H54 (cell line): ENCODE results near the gene CREB3L4.
A peak's percentile ranks its signal among the peaks of the same experiment; 100 is the strongest.

Experiments used
- DNase-seq: peaks from one replicate; pipeline ENCODE4 v3.0.0; 2011; ENCODE audit warnings: low spot score, mixed read lengths; ENCODE audit not compliant: insufficient read length
- FAIRE-seq: peaks from 3 replicates; lab custom pipeline; 2011; peaks lifted over from hg19 to GRCh38; lab: Jason Lieb, UNC
- POLR2A ChIP-seq: IDR thresholded peaks from 2 replicates; pipeline ENCODE4 v1.6.1; 2011; ENCODE audit warnings: low read depth, mild to moderate bottlenecking, low read length

Gene CREB3L4

DNA sequence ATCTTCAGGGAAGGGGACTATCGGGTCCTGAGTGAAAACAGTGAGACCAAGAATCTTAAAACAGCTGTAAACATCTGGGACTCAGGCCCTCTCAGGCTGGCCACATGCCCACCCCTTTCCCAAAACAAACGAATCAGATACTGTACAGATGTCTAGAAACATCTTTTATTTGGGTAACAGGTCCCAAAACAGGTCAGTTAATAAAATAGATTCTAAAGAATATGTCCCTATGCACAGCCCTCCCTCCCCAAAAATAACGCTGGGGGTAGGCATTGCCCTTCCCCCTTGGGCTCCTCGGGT lies 8.8 kb upstream of the CREB3L4 start:
- no peak for TF ChIP-seq POLR2A
- no peak for FAIRE-seq
- no peak for DNase-seq

DNA sequence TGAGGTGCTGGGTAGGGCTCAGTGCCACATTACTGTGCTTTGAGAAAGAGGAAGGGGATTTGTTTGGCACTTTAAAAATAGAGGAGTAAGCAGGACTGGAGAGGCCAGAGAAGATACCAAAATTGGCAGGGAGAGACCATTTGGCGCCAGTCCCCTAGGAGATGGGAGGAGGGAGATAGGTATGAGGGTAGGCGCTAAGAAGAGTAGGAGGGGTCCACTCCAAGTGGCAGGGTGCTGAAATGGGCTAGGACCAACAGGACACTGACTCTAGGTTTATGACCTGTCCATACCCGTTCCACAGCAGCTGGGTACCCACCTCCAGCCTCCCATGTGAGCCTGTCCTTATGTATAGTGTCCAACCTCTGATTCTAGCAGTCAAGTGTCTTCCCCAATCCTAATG lies 8.2 kb upstream of the CREB3L4 start:
- FAIRE-seq (no peak), DNase-seq (no peak)
- TF ChIP-seq POLR2A: no peak

DNA sequence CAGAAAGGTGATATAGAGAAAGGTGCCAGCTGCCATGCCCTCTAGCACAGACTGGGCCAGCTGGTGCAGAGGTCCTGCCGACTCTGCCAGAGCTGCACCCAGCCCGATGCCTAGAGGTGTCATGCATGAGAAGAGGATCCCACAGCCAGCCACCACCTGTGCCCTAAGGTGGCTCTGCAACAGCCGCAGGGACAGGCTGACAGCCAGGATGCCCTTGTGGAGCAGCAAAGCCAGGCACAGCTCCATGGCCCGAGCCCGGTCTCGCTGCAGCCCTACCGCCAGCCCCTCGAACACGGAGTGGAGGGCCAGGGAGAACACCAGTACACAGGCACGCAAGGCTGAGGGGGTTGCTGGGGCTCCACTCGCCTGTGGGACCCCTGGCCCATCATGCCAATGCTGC lies 7.5 kb upstream of the CREB3L4 start:
- DNase-seq (no peak), FAIRE-seq (no peak)
- TF ChIP-seq POLR2A: no peak

DNA sequence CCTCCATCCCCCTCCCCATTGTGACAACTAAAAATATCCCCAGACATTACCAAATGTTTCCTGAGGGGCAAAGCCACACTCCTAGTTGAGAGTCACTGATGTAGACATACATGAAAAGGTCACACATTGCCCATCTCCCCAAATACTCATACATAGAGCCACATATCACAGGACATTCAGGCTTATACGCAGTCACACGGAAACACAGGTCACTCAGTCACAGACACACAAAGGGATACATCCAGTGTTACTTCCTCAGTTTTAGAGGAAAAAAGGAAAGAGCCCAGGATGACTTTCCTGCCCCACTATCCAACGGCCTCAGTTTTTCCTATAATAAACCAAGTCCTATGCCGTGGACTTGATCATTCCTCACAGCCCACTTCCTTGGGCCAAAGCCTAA lies 6.3 kb upstream of the CREB3L4 start:
- TF ChIP-seq POLR2A: no peak
- FAIRE-seq: no peak
- DNase-seq: no peak

DNA sequence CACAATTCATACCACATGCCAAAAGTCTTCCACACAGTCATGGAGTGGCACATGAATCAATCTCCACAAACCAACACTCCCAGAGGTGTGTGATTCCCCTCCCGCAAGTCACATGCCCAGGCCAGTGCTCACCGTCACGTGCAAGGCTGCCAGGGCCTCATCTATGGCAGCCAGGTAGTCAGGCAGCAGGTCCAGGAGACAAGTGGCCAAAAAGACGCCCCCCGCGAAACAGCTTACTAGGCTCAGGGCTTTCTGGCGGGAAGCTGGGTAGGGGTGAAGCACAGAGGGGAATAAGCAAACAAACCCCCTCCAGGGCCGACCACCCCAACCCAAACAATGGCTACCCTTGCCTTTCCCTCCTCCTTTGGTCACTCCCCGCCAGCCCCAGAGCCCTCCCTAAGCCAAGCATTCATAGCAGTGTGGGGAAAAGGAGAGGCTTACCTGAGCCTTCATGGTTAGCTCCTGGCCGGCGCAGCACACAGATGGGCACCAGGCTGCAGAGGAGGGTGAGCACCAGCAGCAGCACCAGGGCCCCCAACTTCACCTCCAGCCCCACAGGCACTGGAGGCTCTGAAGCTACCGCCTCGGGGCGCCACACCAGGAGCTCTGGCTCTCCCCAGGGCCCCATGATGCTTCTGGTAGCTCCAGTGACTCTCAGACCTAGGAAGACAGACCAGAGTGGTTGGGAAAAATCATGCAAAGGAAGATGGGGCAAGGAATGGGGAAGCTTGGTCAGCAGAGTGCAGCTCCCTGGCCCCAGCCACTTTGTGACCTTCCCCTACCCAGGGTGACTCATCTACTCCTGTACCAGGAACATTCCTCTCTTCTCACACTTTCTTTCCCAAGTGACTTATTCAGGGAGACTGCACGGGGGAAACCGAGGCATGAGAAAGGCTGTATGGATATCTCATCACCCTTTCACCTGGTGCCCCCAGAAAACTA lies 5.3 kb upstream of the CREB3L4 start:
- no peak for DNase-seq
- no peak for FAIRE-seq
- 0 out of 2 replicates have a peak, but pooled peaks have one; percentile 8 for TF ChIP-seq POLR2A

DNA sequence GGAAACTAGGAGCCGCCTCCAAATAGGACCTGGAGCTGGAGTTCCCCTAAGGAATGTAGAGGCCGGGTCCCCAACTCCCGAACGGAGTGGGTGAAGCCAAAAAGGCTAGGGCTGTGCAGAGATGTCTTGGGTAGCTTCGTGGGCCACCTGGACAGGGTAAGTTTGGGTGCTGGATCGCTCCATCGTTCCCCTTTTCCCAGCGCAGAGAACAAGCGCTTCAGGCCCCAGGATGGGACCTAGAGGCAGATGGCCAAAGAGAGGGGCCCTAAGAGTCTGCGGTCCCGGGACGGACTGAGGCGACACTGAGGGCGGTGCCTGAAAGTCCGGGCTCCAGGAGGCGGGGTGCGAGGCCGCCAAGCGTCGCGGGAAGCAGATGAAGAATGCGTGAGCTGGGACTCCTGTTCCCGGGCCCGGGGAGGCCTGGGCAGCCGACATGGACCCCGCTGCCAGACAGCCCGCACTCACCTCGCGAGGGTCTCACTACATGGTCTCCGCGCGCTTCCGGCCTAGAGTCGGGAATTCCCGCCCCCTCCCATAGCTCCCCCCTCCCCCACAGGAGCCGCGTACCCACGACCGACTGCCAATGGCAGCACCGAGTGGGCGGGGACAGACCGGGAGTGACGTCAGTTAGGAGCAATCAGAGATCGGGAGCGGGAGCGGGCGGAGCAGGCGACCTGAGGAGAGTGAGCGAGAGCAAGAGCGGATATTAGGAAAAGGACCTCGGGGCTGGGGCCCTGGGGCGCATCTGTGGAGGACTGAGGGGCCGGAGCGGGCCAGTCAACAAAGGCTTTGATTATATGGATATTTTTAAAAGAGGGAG lies 4.5 kb upstream of the CREB3L4 start, which contains the start of gene SLC39A1:
TSS of gene SLC39A1 (minus strand) at position 508 of the 820 bp plus-strand sequence. CDS start 822 bp downstream, outside the sequence.
- DNase-seq (peak; percentile 89), FAIRE-seq (no peak)
- peak; percentile 55 for TF ChIP-seq POLR2A

DNA sequence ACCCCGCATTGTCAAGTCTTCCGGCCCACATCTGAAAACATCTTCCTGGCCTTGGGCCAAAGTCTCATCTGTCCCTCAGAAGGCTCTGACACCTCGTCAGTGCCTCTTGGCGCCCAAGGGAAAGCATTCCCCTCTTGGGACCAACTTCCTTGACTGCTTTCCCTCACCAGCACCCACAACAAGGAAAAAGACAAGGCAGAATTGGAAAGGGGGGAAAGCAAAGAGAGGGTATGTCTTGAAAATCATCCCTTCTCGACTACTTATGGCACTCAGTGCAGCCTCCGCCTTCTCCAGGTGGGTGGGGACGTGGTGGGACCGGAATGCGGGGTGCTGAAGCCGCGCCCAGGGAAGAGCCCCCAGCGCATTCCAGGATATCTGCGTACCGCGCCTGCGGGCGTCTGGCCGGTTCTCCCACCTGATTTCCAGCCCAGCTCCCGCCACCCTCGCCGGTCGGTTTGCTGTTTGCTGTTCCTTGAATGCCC lies 3.8 kb upstream of the CREB3L4 start:
- FAIRE-seq (no peak), DNase-seq (no peak)
- TF ChIP-seq POLR2A: no peak

DNA sequence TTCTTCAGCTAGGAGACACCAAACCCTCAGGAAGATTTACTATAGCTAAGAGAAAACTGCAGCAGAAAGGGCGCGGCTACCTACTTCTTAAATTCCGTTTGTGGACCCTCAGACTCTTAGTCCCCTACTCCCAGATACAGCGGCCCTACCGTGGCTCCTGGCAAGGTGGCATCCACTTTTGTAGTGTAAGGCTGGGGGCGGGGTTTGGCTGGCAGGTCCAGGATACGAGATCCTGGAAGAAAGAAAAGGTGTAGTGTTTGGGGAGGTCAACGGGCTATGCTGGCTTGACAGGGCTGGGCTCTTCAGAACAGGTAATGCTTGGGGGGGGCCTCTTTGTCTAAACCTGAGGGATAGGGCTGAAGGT lies 280 bp downstream of the CREB3L4 start:
- no peak for TF ChIP-seq POLR2A
- no peak for DNase-seq
- no peak for FAIRE-seq

DNA sequence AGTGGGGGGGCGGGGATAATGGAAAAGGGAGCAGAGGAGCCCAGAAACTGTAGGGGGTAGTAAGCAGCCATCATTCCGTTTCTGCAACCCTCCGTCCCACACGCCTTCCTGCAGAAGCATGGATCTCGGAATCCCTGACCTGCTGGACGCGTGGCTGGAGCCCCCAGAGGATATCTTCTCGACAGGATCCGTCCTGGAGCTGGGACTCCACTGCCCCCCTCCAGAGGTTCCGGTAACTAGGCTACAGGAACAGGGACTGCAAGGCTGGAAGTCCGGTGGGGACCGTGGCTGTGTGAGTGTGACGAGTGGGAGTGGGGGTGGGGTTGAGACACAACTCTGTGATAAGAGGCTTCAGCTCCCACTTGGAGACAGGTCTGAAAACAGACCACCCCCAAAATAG lies 706 bp downstream of the CREB3L4 start:
- DNase-seq (no peak), FAIRE-seq (no peak)
- no peak for TF ChIP-seq POLR2A

DNA sequence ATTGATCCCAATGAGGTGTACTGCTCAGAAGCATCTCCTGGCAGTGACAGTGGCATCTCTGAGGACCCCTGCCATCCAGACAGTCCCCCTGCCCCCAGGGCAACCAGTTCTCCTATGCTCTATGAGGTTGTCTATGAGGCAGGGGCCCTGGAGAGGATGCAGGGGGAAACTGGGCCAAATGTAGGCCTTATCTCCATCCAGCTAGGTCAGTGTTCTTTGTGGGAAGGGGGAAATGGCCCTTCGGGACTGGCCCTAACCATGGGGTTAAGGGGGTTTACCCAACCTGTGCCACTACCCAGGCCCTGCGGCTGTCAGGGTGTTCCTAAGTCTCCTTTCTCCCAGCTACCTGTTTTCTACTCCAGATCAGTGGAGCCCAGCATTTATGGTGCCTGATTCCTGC lies 1.3 kb downstream of the CREB3L4 start:
- DNase-seq: no peak
- FAIRE-seq: no peak
- TF ChIP-seq POLR2A: no peak

DNA sequence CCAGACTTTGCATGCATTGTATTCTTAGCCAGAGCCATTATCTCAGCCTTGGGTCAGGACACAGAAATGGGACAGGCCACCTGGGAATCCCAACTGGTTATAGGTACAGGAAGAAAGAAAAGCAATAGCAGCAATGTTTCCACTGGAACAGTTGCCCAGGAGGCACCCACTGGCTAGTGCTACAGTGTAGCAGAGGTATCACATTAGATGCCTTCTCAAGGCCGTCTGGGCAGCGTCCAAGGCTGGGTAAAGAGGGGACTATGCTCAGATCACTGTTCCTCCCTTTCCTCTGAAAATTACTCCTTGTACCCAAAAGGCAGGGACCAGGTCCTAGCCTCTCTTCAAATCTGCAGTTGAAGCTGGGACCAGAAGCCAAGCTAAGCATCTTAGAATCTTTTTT lies 2.6 kb downstream of the CREB3L4 start:
- no peak for TF ChIP-seq POLR2A
- no peak for DNase-seq
- no peak for FAIRE-seq

DNA sequence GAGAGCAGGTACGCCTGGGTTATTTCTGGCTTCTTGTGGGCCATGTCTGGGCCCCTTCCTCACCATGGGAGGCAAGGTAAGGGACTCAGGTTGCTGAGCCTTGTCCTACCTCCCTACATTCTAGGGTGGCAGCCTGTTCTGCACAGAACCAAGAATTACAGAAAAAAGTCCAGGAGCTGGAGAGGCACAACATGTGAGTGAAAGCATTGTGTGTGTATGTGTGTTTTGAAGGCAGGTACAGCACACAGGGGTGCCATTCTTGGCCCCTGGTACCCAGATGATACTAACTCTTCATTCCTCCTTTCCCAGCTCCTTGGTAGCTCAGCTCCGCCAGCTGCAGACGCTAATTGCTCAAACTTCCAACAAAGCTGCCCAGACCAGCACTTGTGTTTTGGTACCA lies 5.4 kb downstream of the CREB3L4 start:
- DNase-seq (no peak), FAIRE-seq (no peak)
- no peak for TF ChIP-seq POLR2A

DNA sequence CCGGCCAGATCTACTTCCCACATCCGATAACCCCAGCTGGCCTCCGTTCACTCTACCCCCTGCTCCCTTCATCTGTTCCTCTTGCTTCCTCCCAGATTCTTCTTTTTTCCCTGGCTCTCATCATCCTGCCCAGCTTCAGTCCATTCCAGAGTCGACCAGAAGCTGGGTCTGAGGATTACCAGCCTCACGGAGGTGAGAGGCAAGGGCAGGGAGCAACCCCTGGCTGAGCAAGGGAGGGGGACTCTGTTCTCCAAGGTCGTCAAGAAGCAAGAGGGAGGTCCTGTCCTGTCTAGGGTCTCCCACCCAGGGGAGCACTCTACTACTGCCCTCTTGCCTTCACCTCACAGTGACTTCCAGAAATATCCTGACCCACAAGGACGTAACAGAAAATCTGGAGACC lies 5.8 kb downstream of the CREB3L4 start:
- no peak for TF ChIP-seq POLR2A
- FAIRE-seq (no peak), DNase-seq (no peak)

DNA sequence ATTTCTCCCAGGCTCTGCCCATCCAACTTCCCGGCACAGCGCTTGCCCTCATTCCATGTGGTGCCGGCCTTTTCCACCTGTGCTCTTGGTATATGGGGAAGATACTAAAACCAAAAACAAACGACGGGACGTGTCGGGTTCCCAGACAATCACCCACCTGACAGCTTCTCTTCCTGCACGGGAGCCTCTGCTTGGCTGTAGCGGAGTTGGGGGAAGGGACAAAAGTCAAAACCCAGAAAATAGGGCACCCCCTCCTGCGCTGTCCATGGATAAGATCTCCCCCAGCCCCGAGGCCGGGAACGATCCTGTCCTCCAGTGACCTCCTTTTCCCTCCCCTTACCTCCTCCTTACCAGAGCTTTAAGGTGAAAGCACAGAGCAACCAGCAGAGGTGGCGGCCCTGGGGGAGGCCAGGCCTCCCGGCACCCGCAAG lies 9.1 kb downstream of the CREB3L4 start:
- DNase-seq (no peak), FAIRE-seq (no peak)
- TF ChIP-seq POLR2A: no peak
